Muscle layer of duodenum (tissue), 2 donors: ENCODE results near the gene MAP3K20.

Experiments used
- H3K27ac ChIP-seq: one replicate; pipeline ENCODE4 v1.7.0; 2013; ENCODE audit warnings: mild to moderate bottlenecking, low read length
- H3K27me3 ChIP-seq: one replicate; pipeline ENCODE4 v1.7.0; 2013; ENCODE audit warnings: low read depth, mild to moderate bottlenecking, control low read depth, low read length
- H3K36me3 ChIP-seq, 2 donors: one replicate each; pipeline ENCODE4 v1.7.0; 2013; ENCODE audit warnings: low read length in 2 of 2, control low read depth in 1 of 2, mild to moderate bottlenecking in 1 of 2; ENCODE audit not compliant: insufficient read depth in 2 of 2, control insufficient read depth in 1 of 2
- H3K4me1 ChIP-seq, 2 donors: one replicate each; pipeline ENCODE4 v1.7.0; 2013; ENCODE audit warnings: low read length in 2 of 2, mild to moderate bottlenecking in 2 of 2, control low read depth in 1 of 2, moderate library complexity in 1 of 2; ENCODE audit not compliant: insufficient read depth in 2 of 2, control insufficient read depth in 1 of 2
- H3K4me3 ChIP-seq, 2 donors: one replicate each; pipeline ENCODE4 v1.7.0; 2013; ENCODE audit warnings: low read length in 2 of 2, low read depth in 1 of 2, mild to moderate bottlenecking in 1 of 2
- H3K9me3 ChIP-seq, 2 donors: one replicate each; pipeline ENCODE4 v1.7.0; 2013; ENCODE audit warnings: low read length in 2 of 2, control low read depth in 1 of 2, mild to moderate bottlenecking in 1 of 2; ENCODE audit not compliant: control insufficient read depth in 1 of 2
- donor health status: healthy.

Gene MAP3K20

GRCh38 chr2:173311844-173312606 is 236.4 kb downstream of the MAP3K20 start:
- no peaks in the 10 kb centered on the region for H3K36me3 ChIP-seq
- H3K9me3 ChIP-seq = no peaks in the 10 kb centered on the region
- H3K27me3 ChIP-seq = no peaks in the 10 kb centered on the region
- H3K27ac ChIP-seq = no peak overlapping the region
- H3K4me3 ChIP-seq = no peak overlapping the region
- no peaks in the 10 kb centered on the region for H3K4me1 ChIP-seq
